Forelimb muscle (tissue), 1 donor: Measurements from ENCODE around the gene ANKRD49. TPM values are rescaled to one million over a fixed set of nuclear protein-coding genes. Genes with fewer than 3 reads are reported as not detected.

Source experiments
- DNase-seq: peaks from one replicate; pipeline ENCODE4 v3.0.0-alpha.2; 2013; ENCODE audit warnings: low read depth
- polyA plus RNA-seq: library from polyadenylated mRNA; unstranded; fragments of 120-200 nt; gene quantifications from one replicate; pipeline ENCODE4 v1.2.1, GENCODE V29; 2013; ENCODE audit not compliant: insufficient read length

The ANKRD49 gene
- polyA plus RNA-seq, 1 donor, result 10.2 TPM

- DNase-seq, result no peak
These were observed 51.0 kb downstream of the ANKRD49 start for GRCh38 chr11:94544646-94545263.

- no peak for DNase-seq
These were observed 51.7 kb downstream of the ANKRD49 start for GRCh38 chr11:94545264-94546161.

GRCh38 chr11:94546162-94546470, 52.3 kb downstream of the ANKRD49 start:
- DNase-seq, result no peak

GRCh38 chr11:94546886-94547285, 53.1 kb downstream of the ANKRD49 start:
- no peak for DNase-seq

GRCh38 chr11:94549146-94549545, 55.4 kb downstream of the ANKRD49 start:
- no peak for DNase-seq

Other genes with a start within 250 kb of the ANKRD49 start
- gene IZUMO1R, start 189.4 kb upstream of the ANKRD49 start, polyA plus RNA-seq, result not detected
- 0.23 TPM for gene GPR83, start 92.6 kb upstream of the ANKRD49 start, polyA plus RNA-seq
- gene MRE11, start 140 bp upstream of the ANKRD49 start, polyA plus RNA-seq, result 15.1 TPM
- gene C11orf97, start 18.5 kb downstream of the ANKRD49 start, polyA plus RNA-seq, result not detected
- 5.6 TPM for gene FUT4, start 49.9 kb downstream of the ANKRD49 start, polyA plus RNA-seq
- 4.1 TPM for gene PIWIL4, start 73.4 kb downstream of the ANKRD49 start, polyA plus RNA-seq